ENCODE data around the gene CAST.

The CAST gene

DNA sequence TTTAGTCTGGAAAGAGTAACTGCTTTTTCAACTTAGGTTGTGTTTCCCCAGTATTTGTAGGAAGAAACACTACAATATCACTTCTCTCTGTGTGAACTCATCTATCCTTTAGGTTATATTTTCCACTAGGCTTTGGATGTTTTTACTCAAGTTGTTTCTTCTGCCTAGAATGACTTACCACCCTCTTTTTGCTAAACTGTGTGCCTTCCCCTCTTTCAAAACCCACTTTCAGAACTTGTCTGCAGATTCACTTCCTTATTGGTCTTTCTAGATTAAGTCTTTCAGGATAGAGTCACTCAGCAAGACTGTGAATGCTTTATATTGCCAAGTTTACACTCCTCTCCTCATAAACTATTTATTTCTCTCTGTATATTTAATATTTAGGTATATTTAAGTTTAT lies 14.2 kb upstream of the CAST start:
- H3K4me3 ChIP-seq (ENCODE audit: low read depth, low read length) = no peak overlapping the region
- no peaks in the 10 kb centered on the region for H3K9me3 ChIP-seq (ENCODE audit: control insufficient read depth, insufficient read depth, low read length)

DNA sequence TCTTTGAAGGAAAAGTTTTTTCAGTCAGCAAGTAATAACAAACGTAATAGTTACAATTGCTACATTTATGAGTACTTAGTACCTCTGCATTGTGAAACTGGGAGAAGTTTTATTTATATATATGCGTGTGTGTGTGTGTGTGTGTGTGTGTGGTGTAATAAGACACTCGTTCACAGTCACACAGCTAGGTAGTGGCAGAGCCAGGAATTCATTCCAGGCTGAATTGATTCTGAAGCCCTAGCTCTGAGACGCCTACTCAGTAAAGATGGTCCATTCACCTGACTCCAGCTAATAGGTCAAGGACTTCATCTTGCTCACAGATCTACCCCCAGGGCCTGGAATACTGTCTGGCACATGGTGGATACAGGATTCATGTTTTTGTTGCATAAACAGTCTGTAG lies 13.6 kb upstream of the CAST start:
- H3K36me3 ChIP-seq (ENCODE audit: control insufficient read depth, insufficient read depth, low read length) = no peaks in the 10 kb centered on the region
- H3K9ac ChIP-seq (ENCODE audit: low read depth, low read length) = no peak overlapping the region
- no peak overlapping the region for H3K4me3 ChIP-seq (ENCODE audit: low read depth, low read length)

More for the DNA sequence above, 14.2 kb upstream of the CAST start:
- Histone ChIP-seq H3K4me1 (ENCODE audit: control insufficient read depth, insufficient read depth, low read length) (peaks cover 8% of the 10 kb centered on the region), H3K9ac (ENCODE audit: low read depth, low read length) (no peak overlapping the region), H3K36me3 (ENCODE audit: control insufficient read depth, insufficient read depth, low read length) (no peaks in the 10 kb centered on the region), H3K27me3 (ENCODE audit: control insufficient read depth, insufficient read depth, low read length) (no peaks in the 10 kb centered on the region)

DNA sequence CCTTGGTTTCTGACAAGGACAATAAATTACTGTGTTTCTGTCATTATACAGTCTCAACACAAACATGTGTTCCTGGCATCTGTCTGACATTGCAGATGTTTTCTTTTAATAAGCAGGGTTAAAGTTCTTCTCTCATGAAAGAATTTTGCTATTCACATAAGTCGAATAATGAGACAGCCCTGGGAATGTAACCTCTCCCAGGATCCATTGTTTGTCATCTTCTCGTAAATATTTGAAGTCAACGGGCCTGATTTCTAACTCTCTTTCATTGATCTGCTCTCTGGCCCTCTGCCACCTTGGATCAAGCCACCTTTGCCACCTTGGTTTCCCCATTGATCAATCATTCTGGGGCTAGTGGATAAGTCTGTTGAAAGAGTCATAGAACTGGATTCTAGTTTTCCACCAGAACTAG lies 12.9 kb upstream of the CAST start:
- Histone ChIP-seq H3K27me3 (ENCODE audit: control insufficient read depth, insufficient read depth, low read length) (no peaks in the 10 kb centered on the region), H3K9ac (ENCODE audit: low read depth, low read length) (no peak overlapping the region), H3K36me3 (ENCODE audit: control insufficient read depth, insufficient read depth, low read length) (no peaks in the 10 kb centered on the region), H3K9me3 (ENCODE audit: control insufficient read depth, insufficient read depth, low read length) (no peaks in the 10 kb centered on the region), H3K4me3 (ENCODE audit: low read depth, low read length) (no peak overlapping the region), H3K4me1 (ENCODE audit: control insufficient read depth, insufficient read depth, low read length) (peaks cover 12% of the 10 kb centered on the region)

More for the DNA sequence above, 13.6 kb upstream of the CAST start:
- no peaks in the 10 kb centered on the region for H3K9me3 ChIP-seq (ENCODE audit: control insufficient read depth, insufficient read depth, low read length)
- peaks cover 12% of the 10 kb centered on the region for H3K4me1 ChIP-seq (ENCODE audit: control insufficient read depth, insufficient read depth, low read length)
- H3K27me3 ChIP-seq (ENCODE audit: control insufficient read depth, insufficient read depth, low read length) = no peaks in the 10 kb centered on the region

DNA sequence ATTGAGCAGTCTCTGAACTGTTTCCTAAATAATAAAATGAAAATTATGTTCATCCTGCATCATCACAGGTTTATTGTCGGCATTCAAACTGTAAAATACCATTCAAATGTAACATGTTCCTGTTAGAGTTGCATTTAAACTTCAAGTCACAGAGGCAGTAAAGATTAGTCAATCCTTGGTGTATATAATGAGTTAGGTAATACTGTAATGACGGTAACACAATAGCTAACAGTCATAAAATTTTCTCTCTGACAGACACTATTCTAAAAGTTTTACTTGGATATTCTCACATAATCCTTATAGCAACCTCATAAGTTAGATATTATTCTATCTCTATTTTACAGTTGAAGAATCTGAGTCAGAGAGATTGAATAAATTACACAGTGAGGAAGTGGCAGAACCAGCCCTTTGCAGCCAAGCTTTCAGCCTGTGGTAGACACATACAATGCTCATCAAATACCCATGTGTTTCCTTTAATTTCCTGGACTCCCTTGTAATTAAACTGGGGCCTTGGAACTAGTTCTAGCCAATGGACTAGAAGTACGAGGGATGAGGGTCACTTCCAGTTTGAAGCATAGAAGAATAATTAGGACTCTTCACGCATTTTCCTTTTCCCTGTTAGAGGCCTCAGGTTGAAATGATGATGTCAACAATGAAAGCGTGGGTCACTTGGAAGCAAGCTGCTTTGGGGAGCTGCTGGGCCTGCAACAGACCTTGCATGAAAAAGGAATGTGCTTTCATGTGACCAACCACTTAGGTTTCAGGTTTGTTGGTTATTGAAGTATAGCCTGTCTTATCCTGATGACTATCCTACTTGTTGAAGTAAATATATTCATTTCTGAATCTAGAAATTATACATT lies 12.3 kb upstream of the CAST start:
- H3K9ac ChIP-seq (ENCODE audit: low read depth, low read length) = no peak overlapping the region
- H3K27me3 ChIP-seq (ENCODE audit: control insufficient read depth, insufficient read depth, low read length) = no peaks in the 10 kb centered on the region
- no peaks in the 10 kb centered on the region for H3K36me3 ChIP-seq (ENCODE audit: control insufficient read depth, insufficient read depth, low read length)
- H3K4me1 ChIP-seq (ENCODE audit: control insufficient read depth, insufficient read depth, low read length) = peaks cover 12% of the 10 kb centered on the region
- H3K9me3 ChIP-seq (ENCODE audit: control insufficient read depth, insufficient read depth, low read length) = no peaks in the 10 kb centered on the region
- no peak overlapping the region for H3K4me3 ChIP-seq (ENCODE audit: low read depth, low read length)

DNA sequence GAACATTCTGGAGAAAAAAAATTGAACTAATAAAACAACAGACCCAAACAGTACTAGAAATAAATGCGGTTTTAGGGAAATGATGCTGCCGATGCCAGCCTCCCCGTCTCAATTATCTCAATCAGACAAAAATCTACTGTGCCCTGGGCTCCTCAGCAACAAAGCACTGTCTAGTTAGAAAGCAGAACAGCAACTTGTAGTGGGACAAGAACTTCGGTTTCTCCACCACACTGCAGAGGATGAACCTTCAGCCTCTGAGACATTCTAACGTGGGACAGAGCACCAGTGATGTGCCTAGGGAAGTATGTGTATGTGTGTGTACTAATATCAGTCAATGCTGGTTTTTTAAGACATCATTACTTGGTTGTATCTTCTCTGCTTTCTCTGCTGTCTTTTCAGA lies 11.1 kb upstream of the CAST start:
- no peaks in the 10 kb centered on the region for H3K36me3 ChIP-seq (ENCODE audit: control insufficient read depth, insufficient read depth, low read length)
- peaks cover 12% of the 10 kb centered on the region for H3K4me1 ChIP-seq (ENCODE audit: control insufficient read depth, insufficient read depth, low read length)
- no peaks in the 10 kb centered on the region for H3K27me3 ChIP-seq (ENCODE audit: control insufficient read depth, insufficient read depth, low read length)
- H3K4me3 ChIP-seq (ENCODE audit: low read depth, low read length) = no peak overlapping the region
- no peaks in the 10 kb centered on the region for H3K9me3 ChIP-seq (ENCODE audit: control insufficient read depth, insufficient read depth, low read length)
- no peak overlapping the region for H3K9ac ChIP-seq (ENCODE audit: low read depth, low read length)

DNA sequence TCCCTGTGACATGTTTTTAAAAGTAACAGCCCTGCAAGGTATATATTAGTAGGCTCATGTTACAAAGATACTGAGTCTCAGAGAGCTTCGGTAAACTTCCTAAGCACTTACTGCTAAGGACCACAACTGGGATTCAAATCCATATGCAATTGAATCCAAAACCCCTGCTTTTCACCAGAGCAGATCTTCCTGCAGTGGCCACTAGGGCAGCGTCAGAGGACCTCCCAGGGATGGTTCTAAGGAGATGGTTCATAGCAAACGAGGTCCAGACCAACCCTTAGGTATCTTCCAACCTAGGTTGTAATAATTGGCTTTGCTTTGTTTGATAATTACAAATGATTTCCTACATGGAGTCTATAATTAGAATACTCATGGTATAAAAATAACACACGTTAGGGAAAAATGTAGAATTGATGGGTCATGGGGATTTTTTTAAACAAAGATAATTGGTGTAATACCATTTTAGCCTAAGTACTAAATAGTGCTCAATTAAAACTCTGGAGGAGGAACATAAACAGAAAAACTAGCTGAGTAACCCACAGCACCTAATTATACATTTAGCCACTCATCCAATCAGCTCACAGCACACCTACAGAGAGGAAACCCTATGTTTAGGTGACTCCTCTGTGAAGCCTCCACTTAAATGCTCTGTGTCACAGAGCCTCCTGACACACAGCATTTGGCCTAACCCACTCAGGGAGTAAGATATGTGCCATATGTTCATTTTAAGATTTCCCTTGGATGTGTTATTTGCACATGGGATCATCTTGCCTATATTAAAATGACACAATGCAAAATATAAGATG lies 10.0 kb upstream of the CAST start:
- no peaks in the 10 kb centered on the region for H3K27me3 ChIP-seq (ENCODE audit: control insufficient read depth, insufficient read depth, low read length)
- H3K9ac ChIP-seq (ENCODE audit: low read depth, low read length) = no peak overlapping the region
- H3K36me3 ChIP-seq (ENCODE audit: control insufficient read depth, insufficient read depth, low read length) = no peaks in the 10 kb centered on the region
- H3K4me1 ChIP-seq (ENCODE audit: control insufficient read depth, insufficient read depth, low read length) = peaks cover 12% of the 10 kb centered on the region
- no peak overlapping the region for H3K4me3 ChIP-seq (ENCODE audit: low read depth, low read length)
- no peaks in the 10 kb centered on the region for H3K9me3 ChIP-seq (ENCODE audit: control insufficient read depth, insufficient read depth, low read length)

DNA sequence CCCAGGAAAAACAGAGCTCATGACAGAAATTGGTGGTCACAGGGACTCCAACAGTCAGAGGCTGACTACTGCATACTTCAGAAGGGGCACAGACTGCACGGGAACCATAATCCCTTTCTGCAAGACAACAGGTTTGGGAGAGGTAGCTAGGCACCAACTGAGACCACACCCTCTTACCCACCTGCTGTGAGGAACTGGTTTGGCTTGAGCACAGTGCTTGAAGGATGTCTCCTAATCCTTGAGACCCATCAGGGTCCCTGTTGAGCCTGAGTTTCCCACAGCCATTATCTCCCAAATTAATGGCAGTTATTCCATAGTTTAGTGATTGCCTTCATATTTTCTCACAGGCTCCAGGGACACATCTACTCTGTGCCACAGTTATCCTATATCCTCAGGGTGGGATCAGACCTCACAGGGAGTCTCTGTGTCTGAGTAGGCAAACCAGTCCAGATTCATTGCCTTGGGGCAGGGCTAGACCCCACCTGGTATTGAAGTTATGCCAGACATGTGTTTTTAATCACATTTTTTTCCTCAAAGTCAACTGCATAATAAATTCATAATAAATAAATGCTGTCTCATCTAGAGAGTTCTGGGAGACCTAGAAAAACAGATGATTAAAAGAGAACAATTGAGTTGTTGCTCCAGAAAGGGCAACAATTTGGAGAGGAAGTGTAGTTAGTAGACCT lies 9.3 kb upstream of the CAST start:
- H3K9me3 ChIP-seq (ENCODE audit: control insufficient read depth, insufficient read depth, low read length) = no peaks in the 10 kb centered on the region
- H3K4me1 ChIP-seq (ENCODE audit: control insufficient read depth, insufficient read depth, low read length) = peaks cover 12% of the 10 kb centered on the region
- no peaks in the 10 kb centered on the region for H3K36me3 ChIP-seq (ENCODE audit: control insufficient read depth, insufficient read depth, low read length)
- no peak overlapping the region for H3K4me3 ChIP-seq (ENCODE audit: low read depth, low read length)
- H3K9ac ChIP-seq (ENCODE audit: low read depth, low read length) = no peak overlapping the region
- H3K27me3 ChIP-seq (ENCODE audit: control insufficient read depth, insufficient read depth, low read length) = no peaks in the 10 kb centered on the region

DNA sequence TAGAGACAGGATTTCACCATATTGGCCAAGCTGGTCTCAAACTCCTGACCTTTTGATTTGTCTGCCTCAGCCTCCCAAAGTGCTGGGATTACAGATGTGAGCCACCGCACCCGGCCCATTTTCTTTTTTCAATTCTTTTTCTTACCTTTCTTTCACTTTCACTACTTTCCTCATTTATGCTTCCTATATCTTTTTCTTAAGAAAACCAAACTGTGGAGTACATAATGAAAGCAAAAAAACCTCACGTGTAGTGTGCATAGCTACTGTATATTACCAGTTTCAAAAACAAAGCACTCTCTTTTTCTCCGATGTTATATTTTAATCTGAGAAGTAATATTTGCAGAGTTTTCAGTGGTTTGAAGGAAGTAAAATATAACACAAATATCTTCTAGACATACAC lies 8.0 kb upstream of the CAST start:
- H3K4me3 ChIP-seq (ENCODE audit: low read depth, low read length) = no peak overlapping the region
- peaks cover 12% of the 10 kb centered on the region for H3K4me1 ChIP-seq (ENCODE audit: control insufficient read depth, insufficient read depth, low read length)
- H3K36me3 ChIP-seq (ENCODE audit: control insufficient read depth, insufficient read depth, low read length) = no peaks in the 10 kb centered on the region
- H3K9me3 ChIP-seq (ENCODE audit: control insufficient read depth, insufficient read depth, low read length) = no peaks in the 10 kb centered on the region
- H3K9ac ChIP-seq (ENCODE audit: low read depth, low read length) = no peak overlapping the region
- H3K27me3 ChIP-seq (ENCODE audit: control insufficient read depth, insufficient read depth, low read length) = peaks cover 4% of the 10 kb centered on the region

DNA sequence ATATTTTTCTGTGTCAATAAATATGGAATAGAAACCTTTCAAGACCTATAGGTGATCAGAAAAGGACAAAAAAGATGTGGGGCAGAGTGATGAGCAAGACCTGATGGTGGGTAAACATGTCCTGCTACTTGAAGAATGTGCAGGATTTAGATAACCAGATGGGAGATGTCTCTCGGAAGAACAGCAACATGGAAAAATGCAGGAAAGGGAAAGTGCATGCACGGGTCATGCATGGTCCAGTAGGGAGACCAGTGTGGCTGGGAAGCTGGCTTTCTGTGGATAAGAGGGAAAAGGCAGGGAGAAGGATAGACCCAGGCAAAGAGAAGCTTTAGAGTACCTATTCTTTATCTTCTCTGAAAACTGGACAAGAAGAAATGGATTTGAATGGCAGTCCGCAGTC lies 7.1 kb upstream of the CAST start:
- H3K9me3 ChIP-seq (ENCODE audit: control insufficient read depth, insufficient read depth, low read length) = no peaks in the 10 kb centered on the region
- H3K4me1 ChIP-seq (ENCODE audit: control insufficient read depth, insufficient read depth, low read length) = peaks cover 12% of the 10 kb centered on the region
- no peaks in the 10 kb centered on the region for H3K36me3 ChIP-seq (ENCODE audit: control insufficient read depth, insufficient read depth, low read length)
- H3K27me3 ChIP-seq (ENCODE audit: control insufficient read depth, insufficient read depth, low read length) = peaks cover 10% of the 10 kb centered on the region
- no peak overlapping the region for H3K4me3 ChIP-seq (ENCODE audit: low read depth, low read length)
- H3K9ac ChIP-seq (ENCODE audit: low read depth, low read length) = no peak overlapping the region

DNA sequence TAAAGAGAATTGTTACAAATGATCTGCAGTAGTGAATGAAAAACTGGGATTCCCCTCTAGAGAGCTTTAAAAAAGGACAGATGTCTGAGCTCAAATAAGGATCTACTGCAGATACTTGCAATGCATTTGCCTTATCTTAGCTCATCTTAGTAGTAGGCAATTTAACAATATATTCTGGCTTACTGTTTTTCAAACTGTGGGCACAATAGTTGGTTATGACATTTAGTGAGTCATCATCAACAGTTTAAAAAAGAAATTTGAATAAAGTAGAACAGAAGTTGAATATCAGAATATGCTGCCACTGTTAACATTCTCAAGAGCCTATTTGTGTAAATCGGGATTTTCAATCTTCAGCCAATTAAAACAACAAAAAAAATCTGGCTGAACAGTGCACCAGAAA lies 6.7 kb upstream of the CAST start:
- H3K27me3 ChIP-seq (ENCODE audit: control insufficient read depth, insufficient read depth, low read length) = peaks cover 14% of the 10 kb centered on the region
- no peaks in the 10 kb centered on the region for H3K36me3 ChIP-seq (ENCODE audit: control insufficient read depth, insufficient read depth, low read length)
- H3K9me3 ChIP-seq (ENCODE audit: control insufficient read depth, insufficient read depth, low read length) = no peaks in the 10 kb centered on the region
- peaks cover 12% of the 10 kb centered on the region for H3K4me1 ChIP-seq (ENCODE audit: control insufficient read depth, insufficient read depth, low read length)
- no peak overlapping the region for H3K4me3 ChIP-seq (ENCODE audit: low read depth, low read length)
- no peak overlapping the region for H3K9ac ChIP-seq (ENCODE audit: low read depth, low read length)

DNA sequence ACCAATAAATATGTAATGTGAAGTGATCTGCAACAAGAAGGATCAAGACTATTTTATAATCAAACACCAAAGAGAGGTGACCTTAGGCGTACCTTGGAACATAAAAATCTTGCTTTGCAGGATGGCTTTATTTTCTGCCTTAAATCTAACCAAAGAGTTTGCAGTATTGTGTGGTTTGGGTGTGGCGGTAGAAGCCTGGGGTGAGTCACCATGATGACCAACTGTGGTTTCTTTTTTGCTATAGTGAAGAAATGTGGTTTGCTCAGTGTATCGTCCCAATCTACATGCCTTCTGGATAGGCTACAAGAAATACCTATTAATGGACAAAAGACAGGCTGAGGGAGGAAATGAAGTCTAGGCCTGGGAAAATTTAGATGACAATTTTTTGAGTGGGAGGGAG lies 5.1 kb upstream of the CAST start:
- Histone ChIP-seq H3K4me3 (ENCODE audit: low read depth, low read length) (no peak overlapping the region), H3K9me3 (ENCODE audit: control insufficient read depth, insufficient read depth, low read length) (no peaks in the 10 kb centered on the region), H3K9ac (ENCODE audit: low read depth, low read length) (no peak overlapping the region), H3K36me3 (ENCODE audit: control insufficient read depth, insufficient read depth, low read length) (no peaks in the 10 kb centered on the region), H3K4me1 (ENCODE audit: control insufficient read depth, insufficient read depth, low read length) (peaks cover 12% of the 10 kb centered on the region), H3K27me3 (ENCODE audit: control insufficient read depth, insufficient read depth, low read length) (peaks cover 20% of the 10 kb centered on the region)

Data from iPS-15b (cell line).